Activated CD4-positive, alpha-beta T cell treated with anti-CD3 and anti-CD28 coated beads, Interleukin-2, amount 10 ng/mL, durations not matched to agents 24 days and 14 days (primary cell): ENCODE results near the gene KIAA0930. TPM values are rescaled to one million over a fixed set of nuclear protein-coding genes. Genes with fewer than 3 reads are reported as not detected.

Experiments
- DNase-seq: peaks from one replicate; pipeline ENCODE4 v3.0.0; 2022
- H3K27ac Mint-ChIP-seq: one replicate; pipeline ENCODE4 v1.8.0; 2022; ENCODE audit warnings: mild to moderate bottlenecking, mixed read lengths
- H3K27me3 Mint-ChIP-seq: one replicate; pipeline ENCODE4 v1.8.0; 2022; ENCODE audit warnings: mixed read lengths
- H3K36me3 Mint-ChIP-seq: one replicate; pipeline ENCODE4 v1.8.0; 2022; ENCODE audit warnings: low read depth, mild to moderate bottlenecking, mixed read lengths
- H3K4me1 Mint-ChIP-seq: one replicate; pipeline ENCODE4 v1.8.0; 2021; ENCODE audit warnings: mixed read lengths
- H3K4me3 Mint-ChIP-seq: one replicate; pipeline ENCODE4 v1.8.0; 2022; ENCODE audit warnings: mild to moderate bottlenecking, moderate library complexity, mixed read lengths
- H3K9me3 Mint-ChIP-seq: one replicate; pipeline ENCODE4 v1.8.0; 2021; ENCODE audit warnings: mixed read lengths
- intact Hi-C: fragments of 100-400 bp; cut with micrococcal nuclease; formaldehyde crosslinking; loops from one replicate; pipeline ENCODE4 v1.15.1; 2023
- total RNA-seq: library from RNA; stranded (reverse); gene quantifications from 2 replicates; pipeline ENCODE4 v1.2.3, GENCODE V29; 2022

The KIAA0930 gene
- total RNA-seq, 1 donor from 2014 or later = 45.3 TPM

GRCh38 chr22:45185718-45186514, 54.8 kb downstream of the KIAA0930 start:
- Mint-ChIP-seq H3K27me3 (no peaks in the 10 kb centered on the region), H3K4me1 (peaks cover 15% of the 10 kb centered on the region), H3K9me3 (no peaks in the 10 kb centered on the region), H3K4me3 (no peak overlapping the region), H3K36me3 (peaks cover 58% of the 10 kb centered on the region), H3K27ac (peak overlapping the region; percentile 68)
- no peak for DNase-seq
- intact Hi-C loops = no loop called here

GRCh38 chr22:45183974-45184373, 56.7 kb downstream of the KIAA0930 start:
- Mint-ChIP-seq H3K36me3 (peaks cover 74% of the 10 kb centered on the region), H3K27ac (no peak overlapping the region), H3K4me1 (peaks cover 28% of the 10 kb centered on the region)

GRCh38 chr22:45181766-45182165, 58.9 kb downstream of the KIAA0930 start:
- peaks cover 41% of the 10 kb centered on the region for H3K4me1 Mint-ChIP-seq
- H3K9me3 Mint-ChIP-seq = no peaks in the 10 kb centered on the region
- DNase-seq = no peak
- intact Hi-C loops = no loop called here
- H3K36me3 Mint-ChIP-seq = peaks cover 80% of the 10 kb centered on the region
- no peaks in the 10 kb centered on the region for H3K27me3 Mint-ChIP-seq
- peak overlapping the region; percentile 34 for H3K4me3 Mint-ChIP-seq
- peak overlapping the region; percentile 60 for H3K27ac Mint-ChIP-seq

More at GRCh38 chr22:45183974-45184373, 56.7 kb downstream of the KIAA0930 start:
- intact Hi-C loops = no loop called here
- Mint-ChIP-seq H3K9me3 (no peaks in the 10 kb centered on the region), H3K4me3 (no peak overlapping the region), H3K27me3 (no peaks in the 10 kb centered on the region)
- no peak for DNase-seq

GRCh38 chr22:45181240-45181639, 59.5 kb downstream of the KIAA0930 start:
- no peak overlapping the region for H3K4me3 Mint-ChIP-seq
- H3K27ac Mint-ChIP-seq = no peak overlapping the region

GRCh38 chr22:45180146-45180679, 60.5 kb downstream of the KIAA0930 start:
- Mint-ChIP-seq H3K27me3 (no peaks in the 10 kb centered on the region), H3K36me3 (peaks cover 85% of the 10 kb centered on the region), H3K4me3 (no peak overlapping the region), H3K27ac (no peak overlapping the region), H3K9me3 (no peaks in the 10 kb centered on the region), H3K4me1 (peaks cover 40% of the 10 kb centered on the region)
- intact Hi-C loops = no loop called here
- DNase-seq = no peak

More at GRCh38 chr22:45181240-45181639, 59.5 kb downstream of the KIAA0930 start:
- intact Hi-C loops = no loop called here
- H3K36me3 Mint-ChIP-seq = peaks cover 83% of the 10 kb centered on the region
- peaks cover 41% of the 10 kb centered on the region for H3K4me1 Mint-ChIP-seq
- DNase-seq = no peak
- no peaks in the 10 kb centered on the region for H3K27me3 Mint-ChIP-seq
- H3K9me3 Mint-ChIP-seq = no peaks in the 10 kb centered on the region

GRCh38 chr22:45179276-45180049, 61.2 kb downstream of the KIAA0930 start:
- no peaks in the 10 kb centered on the region for H3K9me3 Mint-ChIP-seq
- peak overlapping the region; percentile 56 for H3K27ac Mint-ChIP-seq
- peak overlapping the region; percentile 1 for H3K4me3 Mint-ChIP-seq
- peak; percentile 76 for DNase-seq
- intact Hi-C loops = no loop called here
- H3K27me3 Mint-ChIP-seq = no peaks in the 10 kb centered on the region
- peaks cover 48% of the 10 kb centered on the region for H3K4me1 Mint-ChIP-seq
- H3K36me3 Mint-ChIP-seq = peaks cover 85% of the 10 kb centered on the region

GRCh38 chr22:45172881-45173585, 67.7 kb downstream of the KIAA0930 start:
- peaks cover 73% of the 10 kb centered on the region for H3K4me1 Mint-ChIP-seq
- H3K36me3 Mint-ChIP-seq = peaks cover 90% of the 10 kb centered on the region
- DNase-seq = peak; percentile 75
- intact Hi-C loops = no loop called here
- no peaks in the 10 kb centered on the region for H3K27me3 Mint-ChIP-seq
- H3K9me3 Mint-ChIP-seq = no peaks in the 10 kb centered on the region
- peak overlapping the region; percentile 60 for H3K4me3 Mint-ChIP-seq
- peak overlapping the region; percentile 64 for H3K27ac Mint-ChIP-seq

GRCh38 chr22:45171830-45172229, 68.9 kb downstream of the KIAA0930 start:
- H3K4me1 Mint-ChIP-seq = peaks cover 71% of the 10 kb centered on the region
- intact Hi-C loops = no loop called here
- no peaks in the 10 kb centered on the region for H3K27me3 Mint-ChIP-seq
- no peak for DNase-seq
- peak overlapping the region; percentile 52 for H3K4me3 Mint-ChIP-seq
- H3K9me3 Mint-ChIP-seq = no peaks in the 10 kb centered on the region
- peaks cover 86% of the 10 kb centered on the region for H3K36me3 Mint-ChIP-seq
- H3K27ac Mint-ChIP-seq = peak overlapping the region; percentile 17

- DNase-seq = peak; percentile 67
- Mint-ChIP-seq H3K4me1 (peaks cover 73% of the 10 kb centered on the region), H3K4me3 (peak overlapping the region; percentile 80), H3K9me3 (no peaks in the 10 kb centered on the region), H3K27ac (peak overlapping the region; percentile 92), H3K27me3 (no peaks in the 10 kb centered on the region), H3K36me3 (peaks cover 80% of the 10 kb centered on the region)
- intact Hi-C loops = no loop called here
These were observed 70.9 kb downstream of the KIAA0930 start for GRCh38 chr22:45169591-45170466.

GRCh38 chr22:45166932-45167331, 73.8 kb downstream of the KIAA0930 start:
- Mint-ChIP-seq H3K9me3 (no peaks in the 10 kb centered on the region), H3K36me3 (peaks cover 68% of the 10 kb centered on the region), H3K4me1 (peaks cover 60% of the 10 kb centered on the region), H3K27me3 (no peaks in the 10 kb centered on the region), H3K27ac (peak overlapping the region; percentile 66), H3K4me3 (peak overlapping the region; percentile 17)
- intact Hi-C loops = no loop called here
- DNase-seq = no peak

- Mint-ChIP-seq H3K27ac (peak overlapping the region; percentile 95), H3K4me3 (peak overlapping the region; percentile 100), H3K27me3 (no peaks in the 10 kb centered on the region), H3K36me3 (peaks cover 52% of the 10 kb centered on the region), H3K4me1 (peaks cover 51% of the 10 kb centered on the region), H3K9me3 (no peaks in the 10 kb centered on the region)
- DNase-seq = peak; percentile 77
- intact Hi-C loops = no loop called here
These were observed 76.2 kb downstream of the KIAA0930 start for GRCh38 chr22:45164270-45165088.
